AG10803 (cell line): Measurements from ENCODE around the gene PCSK1.
A peak's percentile ranks its signal among the peaks of the same experiment; 100 is the strongest.

Source experiments
- DNase-seq: peaks from one replicate; pipeline ENCODE4 v3.0.0; 2010; ENCODE audit warnings: low read depth
- H3K4me3 ChIP-seq: 2 replicates; pipeline ENCODE4 v1.5.1; 2011; ENCODE audit warnings: mild to moderate bottlenecking, low read length, control low read depth
- CTCF ChIP-seq: conservative IDR thresholded peaks from 2 replicates; pipeline ENCODE4 v1.5.1; 2011; ENCODE audit warnings: mild to moderate bottlenecking, low read length, control low read depth, inconsistent platforms

Gene PCSK1

DNA sequence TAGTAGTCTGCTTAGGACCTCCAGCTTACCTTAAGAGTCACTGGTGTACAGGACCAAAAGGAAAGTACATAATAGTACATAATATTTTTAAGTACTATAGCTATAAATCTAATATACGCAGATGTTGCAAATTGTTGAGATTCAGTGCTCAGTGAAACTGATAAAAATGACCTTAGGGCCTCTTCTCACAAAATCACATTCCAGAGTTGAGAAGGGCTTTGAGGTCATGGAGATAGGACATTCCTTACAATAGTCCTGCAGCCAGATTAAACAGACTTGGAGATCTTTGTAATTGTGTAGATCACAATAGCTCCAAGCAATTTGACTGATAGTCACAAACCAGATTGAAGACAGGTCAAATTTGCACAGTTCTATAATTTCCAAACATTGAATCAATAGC lies 37.7 kb upstream of the PCSK1 start:
- no peak for DNase-seq
- TF ChIP-seq CTCF, result no peak
- H3K4me3 ChIP-seq, result no peak overlapping the region

- H3K4me3 ChIP-seq, result no peak overlapping the region
- DNase-seq, result no peak
- TF ChIP-seq CTCF, result no peak
Observed at GRCh38 chr5:96468956-96469355, 35.9 kb upstream of the PCSK1 start.

- no peak for DNase-seq
- TF ChIP-seq CTCF, result no peak
- no peak overlapping the region for H3K4me3 ChIP-seq
Observed at GRCh38 chr5:96463091-96463490, 30.0 kb upstream of the PCSK1 start.

GRCh38 chr5:96459313-96460121 lies 26.5 kb upstream of the PCSK1 start:
- no peak overlapping the region for H3K4me3 ChIP-seq
- peak; percentile 24 for DNase-seq
- no peak for TF ChIP-seq CTCF

DNA sequence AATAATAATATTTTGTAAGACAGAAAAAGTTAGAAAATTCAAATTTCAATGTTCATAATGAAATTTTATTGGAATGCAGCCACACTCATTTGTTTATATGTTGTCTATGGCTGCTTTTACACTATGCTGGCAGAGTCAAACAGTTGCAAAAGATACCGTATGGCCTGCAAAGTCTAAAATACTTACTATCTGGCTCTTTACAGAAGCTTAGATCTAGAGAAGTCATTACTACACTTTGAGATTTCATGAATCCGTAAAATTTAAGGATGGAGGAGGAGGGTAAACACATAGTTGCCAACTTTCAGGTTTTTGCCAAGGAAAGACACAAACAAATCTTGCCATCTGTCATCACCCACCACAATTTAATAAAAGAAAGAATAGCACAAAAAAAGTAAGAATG lies 25.1 kb upstream of the PCSK1 start:
- no peak for DNase-seq
- TF ChIP-seq CTCF, result no peak
- no peak overlapping the region for H3K4me3 ChIP-seq

DNA sequence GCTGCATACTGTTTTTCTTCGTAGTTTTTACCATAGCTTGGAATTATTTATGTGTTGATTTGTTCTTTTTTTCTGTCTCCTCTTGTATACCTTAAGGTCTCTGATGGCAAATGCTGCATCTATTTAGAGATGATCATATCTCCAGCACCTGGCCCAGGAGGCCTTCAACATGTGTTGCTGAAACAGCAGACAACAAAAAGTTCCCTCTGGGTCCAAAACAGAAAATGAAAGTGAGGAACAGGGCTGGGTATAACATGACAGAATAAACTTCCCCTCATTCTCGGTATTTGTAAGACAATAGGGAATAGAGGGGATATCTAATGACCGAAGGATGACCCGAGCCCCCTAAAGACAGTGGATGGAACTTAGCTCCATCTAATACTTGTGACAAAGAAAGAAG lies 22.7 kb upstream of the PCSK1 start:
- no peak overlapping the region for H3K4me3 ChIP-seq
- DNase-seq, result no peak
- TF ChIP-seq CTCF, result no peak

GRCh38 chr5:96453394-96453793 lies 20.3 kb upstream of the PCSK1 start:
- DNase-seq, result no peak
- no peak overlapping the region for H3K4me3 ChIP-seq
- no peak for TF ChIP-seq CTCF
